ENCODE data around the gene SP100.
"Not testable (repeated sequence)": the region's sequence is repeated elsewhere in the genome, so short reads cannot be mapped to it uniquely, and the experiment has no call there.

The SP100 gene

DNA sequence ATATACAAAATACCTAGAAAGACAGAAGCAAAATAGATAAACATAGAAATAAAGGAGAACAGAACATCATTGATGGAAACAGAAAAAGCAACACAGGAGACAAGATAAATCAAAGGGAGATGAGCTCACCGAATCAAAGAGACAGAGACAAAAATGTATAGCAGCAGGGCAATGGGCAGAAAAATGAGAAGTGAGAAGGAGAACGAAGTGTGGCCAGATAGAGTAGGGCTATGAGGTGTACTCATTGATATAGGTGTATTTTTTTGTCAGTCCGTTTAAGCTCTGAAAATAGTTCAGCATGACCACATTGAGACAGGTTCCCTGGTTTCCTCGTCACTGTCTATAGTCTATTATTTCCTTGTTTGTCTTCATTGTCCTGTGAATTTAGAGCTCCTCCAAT, 55.1 kb downstream of the SP100 start:
- no peak for DNase-seq

GRCh38 chr2:230472621-230473018, 56.6 kb downstream of the SP100 start:
- DNase-seq, result peak; percentile 89

GRCh38 chr2:230473378-230473777, 57.4 kb downstream of the SP100 start:
- peak; percentile 78 for DNase-seq

GRCh38 chr2:230475143-230475542, 59.1 kb downstream of the SP100 start:
- DNase-seq, result no peak

GRCh38 chr2:230485801-230486341, 69.9 kb downstream of the SP100 start:
- DNase-seq, result no peak

GRCh38 chr2:230491219-230491618, 75.2 kb downstream of the SP100 start:
- DNase-seq, result not testable (repeated sequence)

DNA sequence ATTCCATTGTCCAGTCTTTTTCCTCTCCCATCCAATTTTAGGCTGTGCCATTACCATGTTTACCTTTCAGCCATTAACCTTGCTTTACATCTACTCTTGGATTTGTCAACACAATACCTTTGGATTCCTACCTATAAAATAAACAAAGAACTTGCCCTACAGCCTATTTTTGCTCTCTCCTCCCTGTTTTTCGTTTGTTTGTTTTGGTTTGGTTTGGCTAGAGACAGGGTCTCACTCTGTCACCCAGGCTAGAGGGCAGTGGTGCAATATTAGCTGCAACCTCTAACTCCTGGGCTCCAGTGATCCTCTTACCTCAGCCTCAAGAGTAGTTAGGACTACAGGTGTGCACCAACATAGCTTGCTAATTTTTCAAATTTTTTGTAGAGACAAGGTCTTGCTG, 76.1 kb downstream of the SP100 start:
- DNase-seq, result no peak

DNA sequence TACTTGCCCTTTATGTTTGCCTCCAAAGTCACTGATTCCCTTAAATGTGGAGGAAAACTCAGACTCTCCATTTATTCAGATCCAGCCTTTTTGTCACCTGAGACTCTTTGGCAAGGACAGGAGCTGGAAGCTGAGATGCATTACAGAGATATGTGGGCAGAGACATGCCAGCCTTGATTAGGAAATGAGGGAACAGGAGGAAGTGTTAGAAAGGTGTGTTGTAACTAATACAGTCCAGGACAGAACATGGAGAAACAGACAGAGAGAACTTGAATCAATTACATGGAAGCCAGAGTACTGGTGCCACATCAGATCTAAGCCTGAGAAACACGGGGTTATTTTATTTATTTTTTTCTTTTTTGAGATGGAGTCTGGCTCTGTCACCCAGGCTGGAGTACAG, 79.0 kb downstream of the SP100 start:
- peak; percentile 11 for DNase-seq

DNA sequence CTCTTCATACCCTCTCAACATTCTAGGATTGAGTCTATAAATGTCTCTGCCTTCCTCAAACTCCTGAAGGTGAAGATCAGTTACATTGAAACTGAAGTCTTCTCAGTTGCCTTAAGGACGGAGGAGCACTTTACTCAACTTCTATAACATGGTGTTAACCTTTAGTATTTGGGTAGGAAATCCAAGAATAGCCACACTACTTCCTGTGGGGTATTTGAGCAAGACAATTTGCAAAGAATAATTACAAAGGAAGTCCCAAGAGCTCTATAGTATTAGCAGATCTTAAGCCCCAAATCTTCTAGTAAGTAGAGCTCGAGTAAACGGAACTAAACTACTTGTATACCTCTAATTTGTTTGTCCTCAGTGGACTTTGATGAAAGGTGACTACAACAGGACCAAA, 80.9 kb downstream of the SP100 start:
- no peak for DNase-seq

DNA sequence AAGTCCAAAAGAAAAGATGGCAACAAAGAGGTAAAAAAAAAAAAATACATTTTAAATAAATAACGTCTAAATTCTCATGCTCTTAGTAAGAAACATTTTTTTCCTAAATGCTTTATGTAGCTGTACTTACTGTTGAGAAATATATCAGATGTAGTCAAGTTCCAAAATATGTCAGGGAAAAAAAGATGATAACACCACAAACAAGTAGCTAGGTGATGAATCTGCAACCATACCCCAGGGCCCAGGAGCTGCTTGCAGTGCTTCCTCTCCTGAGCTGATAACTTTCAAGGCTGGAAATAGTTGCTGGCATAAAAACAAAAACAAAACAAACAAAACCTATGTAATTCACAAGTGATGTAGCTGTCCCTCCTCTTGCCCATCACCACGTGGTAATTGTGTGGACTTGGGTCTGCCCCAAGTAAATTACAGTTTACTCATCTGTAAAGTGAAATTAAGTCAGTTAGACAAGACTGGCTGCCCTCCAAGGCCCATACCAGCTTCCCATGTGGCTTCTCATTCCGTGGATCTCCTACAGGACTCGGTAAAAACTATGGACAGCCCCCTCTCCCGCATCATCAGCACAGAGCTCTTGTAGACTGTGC, 82.6 kb downstream of the SP100 start:
- DNase-seq, result no peak

GRCh38 chr2:230502593-230502992, 86.6 kb downstream of the SP100 start:
- no peak for DNase-seq

DNA sequence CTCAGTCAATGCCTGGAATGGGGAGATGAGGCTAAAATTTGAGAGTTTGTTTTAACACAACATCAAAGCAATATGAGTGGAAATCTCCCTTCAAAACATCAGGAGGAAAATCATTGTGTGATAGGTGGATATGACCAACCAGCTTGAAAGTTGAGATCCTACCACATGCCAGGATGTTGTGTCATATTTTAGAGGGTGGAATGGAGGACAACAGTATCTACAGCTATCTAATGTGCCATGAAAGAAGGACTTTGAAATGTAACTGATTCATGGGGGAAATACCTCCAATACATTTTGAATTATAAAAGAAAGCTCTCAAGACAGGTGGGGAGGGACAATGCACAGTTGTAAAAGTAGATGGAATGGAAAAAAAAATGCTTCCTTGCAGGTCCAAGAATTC, 87.8 kb downstream of the SP100 start:
- no peak for DNase-seq

DNA sequence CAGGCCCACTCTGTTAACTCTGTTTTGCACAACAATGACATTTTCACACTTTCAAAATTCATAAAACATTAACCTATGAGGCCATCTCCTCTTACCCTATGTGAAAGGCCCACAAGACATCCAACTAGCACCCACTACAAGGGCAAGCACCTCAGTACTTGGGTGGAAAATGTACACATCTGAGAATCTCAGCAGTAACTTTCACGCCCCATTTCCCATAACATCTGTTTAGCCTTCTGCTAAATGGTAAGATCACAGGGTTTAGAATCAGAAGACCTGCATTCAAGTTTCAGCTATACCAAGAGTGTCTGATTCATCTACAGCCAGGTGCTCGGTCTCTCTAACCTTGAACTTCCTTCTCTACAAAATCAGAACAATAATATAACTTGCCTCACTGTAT, 89.2 kb downstream of the SP100 start:
- no peak for DNase-seq

DNA sequence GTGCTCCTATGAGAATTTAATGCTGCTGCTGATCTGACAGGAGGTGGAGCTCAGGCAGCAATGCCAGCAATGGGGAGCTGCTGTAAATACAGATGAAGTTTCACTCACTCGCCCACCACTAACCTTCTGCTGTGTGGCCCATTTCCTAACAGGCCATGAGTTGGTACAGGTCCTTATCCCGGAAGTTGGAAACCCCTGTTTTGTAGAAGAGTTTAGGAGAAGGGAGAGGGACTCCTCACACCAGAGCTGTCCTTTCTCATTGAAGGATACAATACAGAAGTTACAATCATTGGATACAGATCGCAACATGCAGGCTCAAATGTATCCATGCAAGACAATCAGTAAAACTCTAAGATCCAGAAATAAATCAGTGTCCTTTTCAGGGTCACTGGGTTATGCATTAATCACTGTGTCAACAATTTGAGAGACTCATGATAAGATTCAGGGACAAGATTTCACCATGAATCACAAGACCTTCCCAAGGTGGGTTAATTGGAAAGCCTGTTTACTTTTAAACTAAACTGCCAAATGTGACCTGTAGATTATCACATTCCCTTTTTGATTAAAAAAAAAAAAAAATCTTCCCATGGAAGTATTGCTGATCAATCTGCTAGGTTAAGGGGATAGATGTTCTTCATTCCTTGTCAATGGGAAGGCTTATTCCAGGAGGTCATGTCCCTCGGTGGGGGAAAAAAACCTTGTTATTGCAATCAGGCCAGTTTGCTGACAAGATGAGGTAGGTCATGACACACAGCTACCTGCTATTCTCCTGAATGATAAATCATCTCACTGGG, 97.2 kb downstream of the SP100 start:
- DNase-seq, result no peak

GRCh38 chr2:230520061-230520874, 104.3 kb downstream of the SP100 start:
- no peak for DNase-seq

GRCh38 chr2:230520875-230521155, 104.8 kb downstream of the SP100 start:
- no peak for DNase-seq

DNA sequence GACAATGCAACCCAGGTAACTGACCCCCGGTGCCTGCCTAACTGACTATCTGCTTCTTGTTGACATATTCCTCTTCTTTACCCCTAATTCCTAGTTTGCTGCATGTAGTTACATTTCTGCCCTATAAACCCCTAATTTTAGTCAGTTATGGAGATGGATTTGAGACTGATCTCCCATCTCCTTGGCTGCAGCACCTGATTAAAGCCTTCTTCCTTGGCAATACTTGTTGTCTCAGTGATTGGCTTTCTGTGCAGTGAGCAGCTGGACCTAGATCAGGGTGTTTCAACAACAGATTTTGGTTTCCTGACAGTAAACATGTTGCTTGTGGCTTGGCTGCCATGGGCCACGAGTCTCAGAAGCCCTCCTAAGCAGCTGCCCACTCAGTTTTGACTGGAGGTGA, 105.4 kb downstream of the SP100 start:
- no peak for DNase-seq

- DNase-seq, result no peak
These were observed 109.7 kb downstream of the SP100 start for GRCh38 chr2:230525682-230526081.

- DNase-seq, result no peak
These were observed 121.6 kb downstream of the SP100 start for GRCh38 chr2:230537531-230537976.

- no peak for DNase-seq
These were observed 124.3 kb downstream of the SP100 start for GRCh38 chr2:230540332-230540731.

GRCh38 chr2:230541934-230542380, 126.0 kb downstream of the SP100 start:
- no peak for DNase-seq

DNA sequence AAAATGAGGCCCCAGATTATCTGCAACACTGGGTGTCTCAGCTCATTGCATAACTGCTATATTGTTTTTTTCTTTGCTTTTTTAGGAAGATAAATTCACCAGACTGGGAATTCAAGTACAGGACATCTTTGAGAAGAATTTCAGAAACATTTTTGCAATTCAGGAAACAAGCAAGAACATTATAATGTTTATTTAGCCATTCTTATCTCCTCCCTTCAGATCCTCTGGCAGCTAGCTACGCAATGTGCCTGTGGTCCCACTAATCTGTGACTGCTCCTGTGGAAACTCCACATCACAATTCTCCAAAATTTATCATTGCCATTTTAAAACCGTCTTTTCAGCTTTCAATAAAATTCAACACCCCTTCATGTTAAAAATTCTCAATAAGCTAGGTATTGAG, 126.8 kb downstream of the SP100 start:
- DNase-seq, result no peak

DNA sequence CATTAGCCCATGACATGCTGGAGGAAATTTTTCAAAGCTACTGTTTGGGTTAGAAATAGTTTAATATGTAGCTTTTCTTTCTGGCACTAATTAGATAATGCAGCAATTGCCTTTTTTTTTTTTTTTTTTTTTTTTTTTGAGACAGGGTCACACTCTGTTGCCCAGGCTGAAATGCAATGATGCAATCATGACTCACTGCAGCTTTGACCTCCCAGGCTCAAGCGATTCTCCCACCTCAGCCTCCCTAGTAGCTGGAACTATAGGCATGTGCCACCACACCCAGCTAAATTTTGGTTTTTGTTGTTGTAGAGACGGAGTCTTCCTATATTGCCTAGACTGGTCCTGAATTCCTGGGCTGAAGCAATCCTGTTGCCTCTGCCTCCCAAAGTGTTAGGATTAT, 136.2 kb downstream of the SP100 start:
- no peak for DNase-seq

DNA sequence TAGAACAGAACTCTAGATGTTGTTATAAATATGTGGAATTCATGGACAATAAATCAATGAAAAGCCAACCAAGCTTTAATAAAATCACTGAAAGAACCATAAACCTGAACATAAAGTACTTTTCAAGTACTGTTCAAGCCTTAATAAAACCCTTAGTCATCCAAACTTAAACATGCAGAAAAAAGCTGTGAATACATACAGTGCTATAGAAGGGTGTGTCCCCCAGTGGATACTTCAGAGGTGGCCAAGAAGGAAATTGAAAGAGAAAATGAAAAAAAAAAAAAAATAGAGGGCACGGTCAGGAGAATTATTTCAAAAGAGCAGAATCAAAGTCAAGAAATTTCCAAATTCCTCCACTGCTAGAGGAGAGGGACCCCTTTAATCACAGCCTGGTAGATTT, 141.1 kb downstream of the SP100 start:
- peak; percentile 69 for DNase-seq
